ENCODE measurements around the gene MTAP.

Gene MTAP

GRCh38 chr9:21779397-21779796, 23.0 kb upstream of the MTAP start:
- H3K4me3 ChIP-seq (ENCODE audit: low read length): no peak overlapping the region
- H3K9me3 ChIP-seq (ENCODE audit: control insufficient read depth, low read length): no peaks in the 10 kb centered on the region
- DNase-seq (ENCODE audit: low read depth): peak; percentile 46
- no peak overlapping the region for H3K9ac ChIP-seq (ENCODE audit: low read length)
- peaks cover 28% of the 10 kb centered on the region for H3K4me1 ChIP-seq (ENCODE audit: control insufficient read depth, insufficient read depth, low read length)
- H3K27me3 ChIP-seq (replicated peaks; ENCODE audit: control insufficient read depth, insufficient read depth, low read length): no peaks in the 10 kb centered on the region
- H3K36me3 ChIP-seq (ENCODE audit: control insufficient read depth, insufficient read depth, low read length, severe bottlenecking): no peaks in the 10 kb centered on the region

GRCh38 chr9:21781656-21782055, 20.8 kb upstream of the MTAP start:
- H3K9ac ChIP-seq (ENCODE audit: low read length): no peak overlapping the region

GRCh38 chr9:21782205-21782604, 20.2 kb upstream of the MTAP start:
- no peak for DNase-seq (ENCODE audit: low read depth)

More at GRCh38 chr9:21781656-21782055, 20.8 kb upstream of the MTAP start:
- Histone ChIP-seq H3K36me3 (ENCODE audit: control insufficient read depth, insufficient read depth, low read length, severe bottlenecking) (no peaks in the 10 kb centered on the region), H3K4me1 (ENCODE audit: control insufficient read depth, insufficient read depth, low read length) (peaks cover 28% of the 10 kb centered on the region), H3K4me3 (ENCODE audit: low read length) (no peak overlapping the region), H3K9me3 (ENCODE audit: control insufficient read depth, low read length) (no peaks in the 10 kb centered on the region), H3K27me3 (replicated peaks; ENCODE audit: control insufficient read depth, insufficient read depth, low read length) (no peaks in the 10 kb centered on the region)
- no peak for DNase-seq (ENCODE audit: low read depth)

GRCh38 chr9:21788752-21789151, 13.7 kb upstream of the MTAP start:
- Histone ChIP-seq H3K36me3 (ENCODE audit: control insufficient read depth, insufficient read depth, low read length, severe bottlenecking) (no peaks in the 10 kb centered on the region), H3K4me1 (ENCODE audit: control insufficient read depth, insufficient read depth, low read length) (peaks cover 13% of the 10 kb centered on the region), H3K27me3 (replicated peaks; ENCODE audit: control insufficient read depth, insufficient read depth, low read length) (no peaks in the 10 kb centered on the region), H3K9ac (ENCODE audit: low read length) (peak overlapping the region; percentile 69), H3K4me3 (ENCODE audit: low read length) (peak overlapping the region; percentile 61), H3K9me3 (ENCODE audit: control insufficient read depth, low read length) (no peaks in the 10 kb centered on the region)
- DNase-seq (ENCODE audit: low read depth): no peak

More at GRCh38 chr9:21782205-21782604, 20.2 kb upstream of the MTAP start:
- Histone ChIP-seq H3K4me1 (ENCODE audit: control insufficient read depth, insufficient read depth, low read length) (peaks cover 28% of the 10 kb centered on the region), H3K9me3 (ENCODE audit: control insufficient read depth, low read length) (no peaks in the 10 kb centered on the region), H3K9ac (ENCODE audit: low read length) (no peak overlapping the region), H3K4me3 (ENCODE audit: low read length) (no peak overlapping the region), H3K36me3 (ENCODE audit: control insufficient read depth, insufficient read depth, low read length, severe bottlenecking) (no peaks in the 10 kb centered on the region), H3K27me3 (replicated peaks; ENCODE audit: control insufficient read depth, insufficient read depth, low read length) (no peaks in the 10 kb centered on the region)

GRCh38 chr9:21789541-21790037, 12.8 kb upstream of the MTAP start:
- peak; percentile 95 for DNase-seq (ENCODE audit: low read depth)
- Histone ChIP-seq H3K36me3 (ENCODE audit: control insufficient read depth, insufficient read depth, low read length, severe bottlenecking) (no peaks in the 10 kb centered on the region), H3K4me1 (ENCODE audit: control insufficient read depth, insufficient read depth, low read length) (peaks cover 13% of the 10 kb centered on the region), H3K27me3 (replicated peaks; ENCODE audit: control insufficient read depth, insufficient read depth, low read length) (no peaks in the 10 kb centered on the region), H3K9me3 (ENCODE audit: control insufficient read depth, low read length) (no peaks in the 10 kb centered on the region), H3K4me3 (ENCODE audit: low read length) (peak overlapping the region; percentile 81), H3K9ac (ENCODE audit: low read length) (peak overlapping the region; percentile 80)

- no peak for DNase-seq (ENCODE audit: low read depth)
- H3K27me3 ChIP-seq (replicated peaks; ENCODE audit: control insufficient read depth, insufficient read depth, low read length): no peaks in the 10 kb centered on the region
Measured at GRCh38 chr9:21795483-21795882, 7.0 kb upstream of the MTAP start.

GRCh38 chr9:21796768-21797167, 5.7 kb upstream of the MTAP start:
- H3K4me3 ChIP-seq (ENCODE audit: low read length): no peak overlapping the region
- H3K36me3 ChIP-seq (ENCODE audit: control insufficient read depth, insufficient read depth, low read length, severe bottlenecking): no peaks in the 10 kb centered on the region
- DNase-seq (ENCODE audit: low read depth): peak; percentile 26
- H3K27me3 ChIP-seq (replicated peaks; ENCODE audit: control insufficient read depth, insufficient read depth, low read length): no peaks in the 10 kb centered on the region
- no peaks in the 10 kb centered on the region for H3K9me3 ChIP-seq (ENCODE audit: control insufficient read depth, low read length)
- H3K9ac ChIP-seq (ENCODE audit: low read length): no peak overlapping the region
- H3K4me1 ChIP-seq (ENCODE audit: control insufficient read depth, insufficient read depth, low read length): peaks cover 9% of the 10 kb centered on the region

More at GRCh38 chr9:21795483-21795882, 7.0 kb upstream of the MTAP start:
- Histone ChIP-seq H3K36me3 (ENCODE audit: control insufficient read depth, insufficient read depth, low read length, severe bottlenecking) (no peaks in the 10 kb centered on the region), H3K9me3 (ENCODE audit: control insufficient read depth, low read length) (no peaks in the 10 kb centered on the region), H3K4me3 (ENCODE audit: low read length) (no peak overlapping the region), H3K4me1 (ENCODE audit: control insufficient read depth, insufficient read depth, low read length) (peaks cover 3% of the 10 kb centered on the region), H3K9ac (ENCODE audit: low read length) (no peak overlapping the region)

GRCh38 chr9:21800931-21801682, 1.3 kb upstream of the MTAP start:
- Histone ChIP-seq H3K27me3 (replicated peaks; ENCODE audit: control insufficient read depth, insufficient read depth, low read length) (no peaks in the 10 kb centered on the region), H3K4me1 (ENCODE audit: control insufficient read depth, insufficient read depth, low read length) (peaks cover 32% of the 10 kb centered on the region), H3K36me3 (ENCODE audit: control insufficient read depth, insufficient read depth, low read length, severe bottlenecking) (no peaks in the 10 kb centered on the region), H3K9me3 (ENCODE audit: control insufficient read depth, low read length) (no peaks in the 10 kb centered on the region), H3K9ac (ENCODE audit: low read length) (peak overlapping the region; percentile 97), H3K4me3 (ENCODE audit: low read length) (peak overlapping the region; percentile 83)
- no peak for DNase-seq (ENCODE audit: low read depth)

- Histone ChIP-seq H3K4me3 (ENCODE audit: low read length) (peak overlapping the region; percentile 83), H3K9me3 (ENCODE audit: control insufficient read depth, low read length) (no peaks in the 10 kb centered on the region), H3K4me1 (ENCODE audit: control insufficient read depth, insufficient read depth, low read length) (peaks cover 31% of the 10 kb centered on the region), H3K36me3 (ENCODE audit: control insufficient read depth, insufficient read depth, low read length, severe bottlenecking) (no peaks in the 10 kb centered on the region), H3K27me3 (replicated peaks; ENCODE audit: control insufficient read depth, insufficient read depth, low read length) (no peaks in the 10 kb centered on the region), H3K9ac (ENCODE audit: low read length) (peak overlapping the region; percentile 97)
- DNase-seq (ENCODE audit: low read depth): peak; percentile 95
Measured at GRCh38 chr9:21801683-21802417, 586 bp upstream of the MTAP start.

- H3K9ac ChIP-seq (ENCODE audit: low read length): peak overlapping the region; percentile 97
- H3K27me3 ChIP-seq (replicated peaks; ENCODE audit: control insufficient read depth, insufficient read depth, low read length): no peaks in the 10 kb centered on the region
- H3K36me3 ChIP-seq (ENCODE audit: control insufficient read depth, insufficient read depth, low read length, severe bottlenecking): peaks cover 5% of the 10 kb centered on the region
- H3K9me3 ChIP-seq (ENCODE audit: control insufficient read depth, low read length): no peaks in the 10 kb centered on the region
- peak; percentile 27 for DNase-seq (ENCODE audit: low read depth)
- peak overlapping the region; percentile 83 for H3K4me3 ChIP-seq (ENCODE audit: low read length)
- peaks cover 32% of the 10 kb centered on the region for H3K4me1 ChIP-seq (ENCODE audit: control insufficient read depth, insufficient read depth, low read length)
Measured at GRCh38 chr9:21803649-21804048, 1.2 kb downstream of the MTAP start.

GRCh38 chr9:21804331-21804730, 1.9 kb downstream of the MTAP start:
- Histone ChIP-seq H3K27me3 (replicated peaks; ENCODE audit: control insufficient read depth, insufficient read depth, low read length) (no peaks in the 10 kb centered on the region), H3K4me3 (ENCODE audit: low read length) (peak overlapping the region; percentile 83), H3K9me3 (ENCODE audit: control insufficient read depth, low read length) (no peaks in the 10 kb centered on the region), H3K4me1 (ENCODE audit: control insufficient read depth, insufficient read depth, low read length) (peaks cover 32% of the 10 kb centered on the region), H3K9ac (ENCODE audit: low read length) (peak overlapping the region; percentile 97), H3K36me3 (ENCODE audit: control insufficient read depth, insufficient read depth, low read length, severe bottlenecking) (peaks cover 10% of the 10 kb centered on the region)
- no peak for DNase-seq (ENCODE audit: low read depth)

All from adipocyte (in vitro differentiated cells).